Gastroesophageal sphincter (tissue), 3 donors: ENCODE results near the gene USP37.

Source experiments
- CTCF ChIP-seq, 4 experiments: fragments of 200-600 bp in 2 of 4; fragments of 450-650 bp in 2 of 4; sonication (generic) in 1 of 4; IDR thresholded peaks; one replicate each; pipeline ENCODE4 v1.5.1; 2017 to 2019; ENCODE audit warnings: antibody characterized with exemption in 4 of 4, mild to moderate bottlenecking in 2 of 4, moderate library complexity in 2 of 4
- EP300 ChIP-seq: sonication (generic); formaldehyde crosslinking; IDR thresholded peaks from one replicate; pipeline ENCODE4 v1.6.1; 2017; ENCODE audit warnings: antibody characterized with exemption, mild to moderate bottlenecking
- POLR2A ChIP-seq, 2 donors: fragments of 450-650 bp; IDR thresholded peaks; one replicate each; pipeline ENCODE4 v1.6.1; 2017; ENCODE audit warnings: antibody characterized with exemption in 2 of 2, mild to moderate bottlenecking in 2 of 2, moderate library complexity in 1 of 2
- POLR2AphosphoS5 ChIP-seq: sonication (generic); formaldehyde crosslinking; IDR thresholded peaks from one replicate; pipeline ENCODE4 v1.6.1; 2017; ENCODE audit warnings: antibody characterized with exemption

- no peak for TF ChIP-seq CTCF (IDR thresholded peaks at IDR 0.05)
- no peak for TF ChIP-seq POLR2A (IDR thresholded peaks at IDR 0.05)
- no peak for TF ChIP-seq EP300
- TF ChIP-seq POLR2AphosphoS5 = no peak
Measured at GRCh38 chr2:218485986-218486667, 82.0 kb downstream of the USP37 start.
